Measurements from ENCODE around the gene ATN1.

Gene ATN1

DNA sequence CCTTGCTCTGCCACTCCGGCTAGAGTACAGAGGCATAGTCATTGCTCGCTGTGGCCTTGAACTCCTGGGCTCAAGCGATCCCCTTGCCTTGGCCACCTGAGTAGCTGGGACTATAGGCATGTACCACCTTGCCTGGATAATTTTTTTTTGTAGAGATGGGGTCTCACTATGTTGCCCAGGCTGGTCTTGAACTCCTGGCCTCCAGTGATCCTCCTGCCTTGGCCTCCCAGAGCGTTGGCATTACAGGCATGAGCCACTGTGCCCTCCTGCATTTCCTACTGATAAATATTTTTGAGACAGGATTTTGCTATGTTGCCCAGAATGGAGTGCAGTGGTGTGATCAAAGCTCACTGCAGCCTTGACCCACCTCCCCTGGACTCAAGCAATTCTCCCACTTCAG is 52.3 kb downstream of the ATN1 start:
- DNase-seq: no peak

DNA sequence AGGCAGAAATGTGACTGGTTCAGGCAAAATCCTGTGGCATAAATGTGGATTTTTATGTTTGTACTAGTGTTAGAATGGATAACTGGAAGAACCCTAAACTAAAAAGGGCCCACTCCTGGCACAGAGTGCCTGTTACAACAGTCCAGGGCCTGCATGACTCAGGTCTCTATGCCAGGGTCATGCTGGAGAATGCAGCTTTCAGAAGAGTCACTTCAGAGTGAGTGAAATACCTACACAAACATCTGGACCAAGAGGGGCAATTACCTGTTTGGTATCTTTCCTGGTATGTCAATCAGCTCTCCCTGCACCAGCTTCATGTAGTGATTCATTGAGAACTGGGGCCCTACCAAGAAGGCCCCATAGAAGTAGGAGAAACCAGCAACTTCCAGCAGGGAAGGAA is 53.0 kb downstream of the ATN1 start:
- no peak for DNase-seq

DNA sequence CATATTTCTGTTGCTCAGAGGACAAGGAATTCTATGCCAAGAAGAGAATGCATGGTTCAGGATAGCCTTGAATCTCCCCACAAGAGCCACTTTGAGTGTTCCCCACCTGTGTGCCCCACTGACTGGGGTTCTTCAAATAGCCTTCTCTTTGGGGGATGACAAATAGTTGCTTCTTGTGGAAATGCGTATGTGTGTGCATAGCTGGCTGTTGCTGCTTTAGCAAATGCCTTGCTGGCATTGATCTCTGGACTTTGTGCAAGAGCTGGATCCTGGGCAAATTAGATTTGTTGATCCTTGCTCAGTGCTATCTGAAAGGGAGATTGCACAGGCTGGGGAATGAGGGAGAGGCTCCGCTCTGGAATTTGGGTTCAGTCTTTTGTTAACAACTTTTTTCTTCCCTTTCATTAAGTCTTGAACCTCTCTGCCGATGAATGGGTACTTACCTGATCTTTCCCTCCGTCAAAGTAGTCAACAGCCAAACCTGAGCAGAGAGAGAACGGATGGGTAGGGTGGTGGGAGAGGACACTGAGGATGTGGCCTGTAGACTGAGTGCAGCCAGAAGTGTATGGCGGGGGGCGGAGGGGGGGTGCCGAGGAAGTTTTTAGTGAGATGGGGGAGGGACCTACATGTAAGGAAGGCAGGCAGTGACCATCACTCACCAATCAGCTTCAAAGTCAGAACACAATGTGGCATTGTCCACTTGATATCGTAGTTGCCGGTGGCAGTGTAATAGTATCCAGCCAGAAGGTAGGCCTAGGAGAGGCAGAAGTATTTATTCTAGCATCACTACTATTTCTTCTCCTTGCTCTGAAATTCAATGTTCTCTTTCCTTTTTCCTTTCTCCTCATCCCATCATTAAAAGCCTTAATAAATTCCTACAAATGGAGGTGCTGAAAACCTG is 53.6 kb downstream of the ATN1 start:
- DNase-seq: no peak

DNA sequence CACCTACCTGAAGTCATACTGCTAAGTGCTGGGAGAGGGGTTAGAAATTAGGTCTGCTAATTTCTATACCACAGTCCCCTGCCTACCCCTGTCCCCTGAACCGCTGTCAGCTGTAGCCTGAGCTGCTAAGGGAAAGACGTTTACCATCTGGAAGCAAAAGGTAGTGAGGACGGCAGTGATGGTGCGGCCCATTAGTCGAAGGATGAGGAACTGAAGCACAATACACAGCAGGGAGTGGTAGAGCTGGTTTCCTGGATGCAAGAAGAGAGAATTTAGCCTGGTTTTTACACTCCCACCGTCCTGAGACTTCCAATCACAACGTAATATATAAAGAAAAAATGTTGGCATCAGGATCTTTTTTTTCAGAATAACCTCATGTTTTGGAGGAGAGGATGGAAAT is 54.8 kb downstream of the ATN1 start:
- no peak for DNase-seq

DNA sequence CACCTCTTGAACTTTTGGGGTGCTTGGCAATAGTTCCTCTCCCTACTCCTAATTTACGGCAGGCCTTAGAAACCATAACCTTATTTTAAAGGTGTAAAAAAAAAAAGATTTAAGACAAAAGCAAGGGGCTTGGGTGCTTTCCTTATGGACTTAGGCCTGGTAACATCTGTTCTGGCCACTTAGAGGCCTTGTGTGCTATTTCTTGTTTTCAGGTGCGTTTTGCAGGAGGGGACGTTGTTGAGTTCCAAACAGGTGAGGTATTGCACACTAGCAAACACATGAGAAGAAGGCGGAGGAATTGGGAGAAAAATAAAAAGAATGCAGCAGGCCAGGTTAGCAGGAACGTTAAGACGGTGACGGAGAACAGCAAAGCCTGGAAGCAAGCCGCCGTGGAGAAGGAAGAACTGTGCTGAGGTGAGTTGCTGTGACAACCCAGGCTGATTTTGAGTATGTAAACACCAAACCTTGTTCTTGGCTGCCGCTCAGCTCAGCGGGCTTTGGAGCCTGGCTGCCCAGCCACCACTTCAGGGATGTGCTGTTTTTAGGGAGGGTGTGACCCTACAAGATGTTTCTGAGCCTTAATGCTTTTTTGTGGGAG is 60.3 kb downstream of the ATN1 start:
- DNase-seq: no peak

Data from eye (tissue), 1 donor.